ENCODE data around the gene ITPKC. TPM values are rescaled to one million over a fixed set of nuclear protein-coding genes. Genes with fewer than 3 reads are reported as not detected.
A peak's percentile ranks its signal among the peaks of the same experiment; 100 is the strongest.

The ITPKC gene
- total and polyA plus RNA-seq, 9 of the 15 experiments (the other 6 are each of a cell fraction or from before 2014, with no cell fraction given): 0.08 to 9.3 (median 5.8) TPM

DNA sequence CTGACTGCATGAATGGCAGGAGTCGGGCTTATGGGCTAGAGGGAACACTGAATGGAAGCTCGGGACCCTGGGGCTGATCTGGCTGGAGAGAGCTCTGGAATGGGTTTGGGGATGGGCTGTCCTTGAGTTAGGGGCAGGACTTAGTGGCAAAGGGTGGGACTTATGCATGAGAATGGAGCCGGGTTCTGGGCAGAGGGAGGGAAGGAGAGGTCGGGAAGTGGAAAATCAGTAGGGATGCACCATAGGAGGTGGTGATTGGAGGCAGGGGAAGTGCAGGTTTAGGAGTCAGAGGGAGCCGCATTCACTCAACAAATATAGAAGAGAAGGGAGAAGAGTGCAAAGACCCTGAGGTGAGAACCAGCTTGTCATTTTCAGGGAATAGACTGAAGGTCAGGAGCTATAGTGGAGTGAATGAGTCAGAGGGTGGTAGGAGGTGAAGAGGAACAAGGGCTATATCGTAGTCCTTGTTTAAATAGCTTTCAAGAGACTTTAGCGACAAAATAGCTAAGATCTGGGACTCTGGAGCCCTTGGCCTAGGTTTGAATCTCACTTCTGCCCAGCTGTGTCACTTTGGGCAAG lies 61.9 kb downstream of the ITPKC start (continued):
- TF ChIP-seq, protein P1, sequence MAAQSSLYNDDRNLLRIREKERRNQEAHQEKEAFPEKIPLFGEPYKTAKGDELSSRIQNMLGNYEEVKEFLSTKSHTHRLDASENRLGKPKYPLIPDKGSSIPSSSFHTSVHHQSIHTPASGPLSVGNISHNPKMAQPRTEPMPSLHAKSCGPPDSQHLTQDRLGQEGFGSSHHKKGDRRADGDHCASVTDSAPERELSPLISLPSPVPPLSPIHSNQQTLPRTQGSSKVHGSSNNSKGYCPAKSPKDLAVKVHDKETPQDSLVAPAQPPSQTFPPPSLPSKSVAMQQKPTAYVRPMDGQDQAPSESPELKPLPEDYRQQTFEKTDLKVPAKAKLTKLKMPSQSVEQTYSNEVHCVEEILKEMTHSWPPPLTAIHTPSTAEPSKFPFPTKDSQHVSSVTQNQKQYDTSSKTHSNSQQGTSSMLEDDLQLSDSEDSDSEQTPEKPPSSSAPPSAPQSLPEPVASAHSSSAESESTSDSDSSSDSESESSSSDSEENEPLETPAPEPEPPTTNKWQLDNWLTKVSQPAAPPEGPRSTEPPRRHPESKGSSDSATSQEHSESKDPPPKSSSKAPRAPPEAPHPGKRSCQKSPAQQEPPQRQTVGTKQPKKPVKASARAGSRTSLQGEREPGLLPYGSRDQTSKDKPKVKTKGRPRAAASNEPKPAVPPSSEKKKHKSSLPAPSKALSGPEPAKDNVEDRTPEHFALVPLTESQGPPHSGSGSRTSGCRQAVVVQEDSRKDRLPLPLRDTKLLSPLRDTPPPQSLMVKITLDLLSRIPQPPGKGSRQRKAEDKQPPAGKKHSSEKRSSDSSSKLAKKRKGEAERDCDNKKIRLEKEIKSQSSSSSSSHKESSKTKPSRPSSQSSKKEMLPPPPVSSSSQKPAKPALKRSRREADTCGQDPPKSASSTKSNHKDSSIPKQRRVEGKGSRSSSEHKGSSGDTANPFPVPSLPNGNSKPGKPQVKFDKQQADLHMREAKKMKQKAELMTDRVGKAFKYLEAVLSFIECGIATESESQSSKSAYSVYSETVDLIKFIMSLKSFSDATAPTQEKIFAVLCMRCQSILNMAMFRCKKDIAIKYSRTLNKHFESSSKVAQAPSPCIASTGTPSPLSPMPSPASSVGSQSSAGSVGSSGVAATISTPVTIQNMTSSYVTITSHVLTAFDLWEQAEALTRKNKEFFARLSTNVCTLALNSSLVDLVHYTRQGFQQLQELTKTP (IDR thresholded peaks at IDR 0.05; ENCODE audit: low read depth in 1 of 2, partially characterized antibody in 2 of 2): peak in 1 of 2 experiments; percentile 55
- TF ChIP-seq CBX3 (IDR thresholded peaks at IDR 0.05; ENCODE audit: borderline replicate concordance in 1 of 2, low read length in 2 of 2): no peak
- no peak for TF ChIP-seq ZBTB12 (CRISPR knock-in tag; IDR thresholded peaks at IDR 0.05)
- no peak for TF ChIP-seq ZNF140 (CRISPR knock-in tag; IDR thresholded peaks at IDR 0.05)
- TF ChIP-seq, protein P2, sequence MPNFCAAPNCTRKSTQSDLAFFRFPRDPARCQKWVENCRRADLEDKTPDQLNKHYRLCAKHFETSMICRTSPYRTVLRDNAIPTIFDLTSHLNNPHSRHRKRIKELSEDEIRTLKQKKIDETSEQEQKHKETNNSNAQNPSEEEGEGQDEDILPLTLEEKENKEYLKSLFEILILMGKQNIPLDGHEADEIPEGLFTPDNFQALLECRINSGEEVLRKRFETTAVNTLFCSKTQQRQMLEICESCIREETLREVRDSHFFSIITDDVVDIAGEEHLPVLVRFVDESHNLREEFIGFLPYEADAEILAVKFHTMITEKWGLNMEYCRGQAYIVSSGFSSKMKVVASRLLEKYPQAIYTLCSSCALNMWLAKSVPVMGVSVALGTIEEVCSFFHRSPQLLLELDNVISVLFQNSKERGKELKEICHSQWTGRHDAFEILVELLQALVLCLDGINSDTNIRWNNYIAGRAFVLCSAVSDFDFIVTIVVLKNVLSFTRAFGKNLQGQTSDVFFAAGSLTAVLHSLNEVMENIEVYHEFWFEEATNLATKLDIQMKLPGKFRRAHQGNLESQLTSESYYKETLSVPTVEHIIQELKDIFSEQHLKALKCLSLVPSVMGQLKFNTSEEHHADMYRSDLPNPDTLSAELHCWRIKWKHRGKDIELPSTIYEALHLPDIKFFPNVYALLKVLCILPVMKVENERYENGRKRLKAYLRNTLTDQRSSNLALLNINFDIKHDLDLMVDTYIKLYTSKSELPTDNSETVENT (CRISPR knock-in tag; IDR thresholded peaks at IDR 0.05): no peak
- TF ChIP-seq CBX8 (IDR thresholded peaks at IDR 0.05; ENCODE audit: borderline replicate concordance, extremely low read depth, low read depth, low read length, poor library complexity, severe bottlenecking): no peak
- TF ChIP-seq FOXJ2 (tag; IDR thresholded peaks at IDR 0.05): no peak
- no peak for TF ChIP-seq SRSF3 (IDR thresholded peaks at IDR 0.05; ENCODE audit: insufficient read depth, low read length)
- TF ChIP-seq TARDBP (IDR thresholded peaks at IDR 0.05): no peak
- TF ChIP-seq LEF1 (IDR thresholded peaks at IDR 0.05): 0 out of 2 replicates have a peak, but pooled peaks have one; percentile 19
- no peak for TF ChIP-seq ZNF655 (CRISPR knock-in tag; IDR thresholded peaks at IDR 0.05)
- TF ChIP-seq, protein P3, sequence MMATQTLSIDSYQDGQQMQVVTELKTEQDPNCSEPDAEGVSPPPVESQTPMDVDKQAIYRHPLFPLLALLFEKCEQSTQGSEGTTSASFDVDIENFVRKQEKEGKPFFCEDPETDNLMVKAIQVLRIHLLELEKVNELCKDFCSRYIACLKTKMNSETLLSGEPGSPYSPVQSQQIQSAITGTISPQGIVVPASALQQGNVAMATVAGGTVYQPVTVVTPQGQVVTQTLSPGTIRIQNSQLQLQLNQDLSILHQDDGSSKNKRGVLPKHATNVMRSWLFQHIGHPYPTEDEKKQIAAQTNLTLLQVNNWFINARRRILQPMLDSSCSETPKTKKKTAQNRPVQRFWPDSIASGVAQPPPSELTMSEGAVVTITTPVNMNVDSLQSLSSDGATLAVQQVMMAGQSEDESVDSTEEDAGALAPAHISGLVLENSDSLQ (IDR thresholded peaks at IDR 0.05): peak; percentile 96
- 0 out of 2 replicates have a peak, but pooled peaks have one; percentile 15 for TF ChIP-seq LARP7 (IDR thresholded peaks at IDR 0.05)
- TF ChIP-seq, protein P4, sequence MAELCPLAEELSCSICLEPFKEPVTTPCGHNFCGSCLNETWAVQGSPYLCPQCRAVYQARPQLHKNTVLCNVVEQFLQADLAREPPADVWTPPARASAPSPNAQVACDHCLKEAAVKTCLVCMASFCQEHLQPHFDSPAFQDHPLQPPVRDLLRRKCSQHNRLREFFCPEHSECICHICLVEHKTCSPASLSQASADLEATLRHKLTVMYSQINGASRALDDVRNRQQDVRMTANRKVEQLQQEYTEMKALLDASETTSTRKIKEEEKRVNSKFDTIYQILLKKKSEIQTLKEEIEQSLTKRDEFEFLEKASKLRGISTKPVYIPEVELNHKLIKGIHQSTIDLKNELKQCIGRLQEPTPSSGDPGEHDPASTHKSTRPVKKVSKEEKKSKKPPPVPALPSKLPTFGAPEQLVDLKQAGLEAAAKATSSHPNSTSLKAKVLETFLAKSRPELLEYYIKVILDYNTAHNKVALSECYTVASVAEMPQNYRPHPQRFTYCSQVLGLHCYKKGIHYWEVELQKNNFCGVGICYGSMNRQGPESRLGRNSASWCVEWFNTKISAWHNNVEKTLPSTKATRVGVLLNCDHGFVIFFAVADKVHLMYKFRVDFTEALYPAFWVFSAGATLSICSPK (IDR thresholded peaks at IDR 0.05; ENCODE audit: borderline replicate concordance): 0 out of 2 replicates have a peak, but pooled peaks have one; percentile 58
- no peak for TF ChIP-seq ZBED1 (IDR thresholded peaks at IDR 0.05)
